CD14-positive monocyte (primary cell): ENCODE data around the gene NTM. TPM values are rescaled to one million over a fixed set of nuclear protein-coding genes. Genes with fewer than 3 reads are reported as not detected.

Experiments used
- DNase-seq, 3 donors: peaks; one replicate each; pipeline ENCODE4 v3.0.0-alpha.2; 2011 to 2022
- H2AFZ ChIP-seq: 2 replicates; pipeline ENCODE4 v1.6.0; 2012; ENCODE audit warnings: mild to moderate bottlenecking, low read depth, low read length, inconsistent platforms; ENCODE audit not compliant: insufficient read depth, poor library complexity, severe bottlenecking
- H3K27ac ChIP-seq, 2 donors: 1 replicate in 1 of 2; 2 replicates in 1 of 2; pipeline ENCODE4 v1.5.1; 2012 to 2013; ENCODE audit warnings: low read length in 2 of 2, control low read depth in 1 of 2, inconsistent platforms in 1 of 2, low read depth in 1 of 2, mild to moderate bottlenecking in 1 of 2
- H3K27me3 ChIP-seq, 2 donors: one replicate each; pipeline versions ENCODE4 v1.6.0 to v1.6.1; 2011 to 2013; ENCODE audit warnings: low read length in 2 of 2; ENCODE audit not compliant: control insufficient read depth in 2 of 2, insufficient read depth in 2 of 2
- H3K36me3 ChIP-seq, 2 donors: replicated peaks in 1 of 2; 1 replicate in 1 of 2; 2 replicates in 1 of 2; pipeline versions ENCODE4 v1.5.1 to v1.6.1; 2012 to 2013; ENCODE audit warnings: low read length in 2 of 2, control low read depth in 1 of 2, inconsistent platforms in 1 of 2, mild to moderate bottlenecking in 1 of 2; ENCODE audit not compliant: insufficient read depth in 2 of 2, control insufficient read depth in 1 of 2
- H3K4me1 ChIP-seq, 2 donors: 1 replicate in 1 of 2; 2 replicates in 1 of 2; pipeline versions ENCODE4 v1.5.1 to v1.6.1; 2012 to 2013; ENCODE audit warnings: low read length in 2 of 2, control low read depth in 1 of 2, inconsistent platforms in 1 of 2, mild to moderate bottlenecking in 1 of 2, moderate library complexity in 1 of 2; ENCODE audit not compliant: insufficient read depth in 2 of 2, control insufficient read depth in 1 of 2
- H3K4me2 ChIP-seq: replicated peaks from 2 replicates; pipeline ENCODE3; 2012; ENCODE audit warnings: low read length, moderate library complexity, mild to moderate bottlenecking; ENCODE audit not compliant: poor library complexity, severe bottlenecking; ENCODE audit errors: extremely low read depth
- H3K4me3 ChIP-seq, 3 experiments: fragments of 200-600 bp in 1 of 3; sonication (generic) in 1 of 3; replicated peaks in 1 of 3; 1 replicate in 2 of 3; 2 replicates in 1 of 3; pipeline ENCODE4 v1.5.1; 2011 to 2013; ENCODE audit warnings: low read length in 3 of 3, mild to moderate bottlenecking in 3 of 3, control low read depth in 2 of 3, low read depth in 2 of 3, inconsistent platforms in 1 of 3, moderate library complexity in 1 of 3
- H3K79me2 ChIP-seq: 2 replicates; pipeline ENCODE4 v1.6.0; 2012; ENCODE audit warnings: mild to moderate bottlenecking, control low read depth, inconsistent platforms, low read length, moderate library complexity; ENCODE audit not compliant: insufficient read depth
- H3K9ac ChIP-seq: 2 replicates; pipeline ENCODE4 v1.6.0; 2017; ENCODE audit warnings: low read length, mild to moderate bottlenecking; ENCODE audit not compliant: insufficient read depth, poor library complexity, severe bottlenecking
- H3K9me3 ChIP-seq, 2 donors: replicated peaks in 1 of 2; 1 replicate in 1 of 2; 2 replicates in 1 of 2; pipeline versions ENCODE4 v1.5.1 to v1.6.1; 2012 to 2013; ENCODE audit warnings: low read length in 2 of 2, control low read depth in 1 of 2; ENCODE audit not compliant: control insufficient read depth in 1 of 2, insufficient read depth in 1 of 2
- H4K20me1 ChIP-seq: 2 replicates; pipeline ENCODE4 v1.6.0; 2012; ENCODE audit warnings: mild to moderate bottlenecking, low read length, control low read depth, moderate library complexity; ENCODE audit not compliant: insufficient read depth
- H3K27ac Mint-ChIP-seq, 7 donors: one replicate each; pipeline ENCODE4 v1.8.0; 2020; ENCODE audit warnings: mild to moderate bottlenecking in 7 of 7, mixed read lengths in 7 of 7, moderate library complexity in 6 of 7, inconsistent platforms in 2 of 7
- H3K27me3 Mint-ChIP-seq, 3 donors: one replicate each; pipeline ENCODE4 v1.8.0; 2021 to 2022; ENCODE audit warnings: low read depth in 3 of 3, mild to moderate bottlenecking in 3 of 3, mixed read lengths in 3 of 3, moderate library complexity in 3 of 3, inconsistent platforms in 1 of 3
- H3K36me3 Mint-ChIP-seq, 2 donors: one replicate each; pipeline ENCODE4 v1.8.0; 2020; ENCODE audit warnings: mixed read lengths in 2 of 2, inconsistent platforms in 1 of 2, mild to moderate bottlenecking in 1 of 2
- H3K4me1 Mint-ChIP-seq: one replicate; pipeline ENCODE4 v1.8.0; 2020; ENCODE audit warnings: mild to moderate bottlenecking, mixed read lengths
- H3K4me3 Mint-ChIP-seq, 2 donors: one replicate each; pipeline ENCODE4 v1.8.0; 2020; ENCODE audit warnings: mild to moderate bottlenecking in 2 of 2, mixed read lengths in 2 of 2, moderate library complexity in 1 of 2
- H3K9me3 Mint-ChIP-seq, 7 donors: one replicate each; pipeline ENCODE4 v1.8.0; 2020 to 2022; ENCODE audit warnings: mixed read lengths in 7 of 7, mild to moderate bottlenecking in 6 of 7, moderate library complexity in 6 of 7, inconsistent platforms in 2 of 7
- WGBS: methylation state at CpG from one replicate; pipeline ENCODE4 v1.1.5; 2013; ENCODE audit warnings: missing lambda C conversion rate; ENCODE audit not compliant: insufficient coverage; 5-methylcytosine and 5-hydroxymethylcytosine counted together
- intact Hi-C, 2 donors: fragments of 100-400 bp; cut with micrococcal nuclease; formaldehyde crosslinking; loops; one replicate each; pipeline versions ENCODE4 v1.15.0 to v1.15.1; 2023
- polyA plus RNA-seq, 3 donors: library from polyadenylated mRNA; depleted of rRNA in 1 of 3; unstranded in 2 of 3; stranded (reverse) in 1 of 3; fragments of 300-500 nt in 2 of 3; fragments of >200 nt in 1 of 3; fragmentation: Illumina TruSeq in 2 of 3; gene quantifications; 1 replicate in 2 of 3; 2 replicates in 1 of 3; pipeline ENCODE4 v1.2.3, GENCODE V29; 2012 to 2021
- TF ChIP-seq, protein P1 (sequence below): fragments of 200-600 bp; IDR thresholded peaks from one replicate; pipeline ENCODE4 v1.8.0; 2022; ENCODE audit warnings: antibody characterized with exemption, mild to moderate bottlenecking

The NTM gene
- polyA plus RNA-seq, 3 donors: not detected

DNA sequence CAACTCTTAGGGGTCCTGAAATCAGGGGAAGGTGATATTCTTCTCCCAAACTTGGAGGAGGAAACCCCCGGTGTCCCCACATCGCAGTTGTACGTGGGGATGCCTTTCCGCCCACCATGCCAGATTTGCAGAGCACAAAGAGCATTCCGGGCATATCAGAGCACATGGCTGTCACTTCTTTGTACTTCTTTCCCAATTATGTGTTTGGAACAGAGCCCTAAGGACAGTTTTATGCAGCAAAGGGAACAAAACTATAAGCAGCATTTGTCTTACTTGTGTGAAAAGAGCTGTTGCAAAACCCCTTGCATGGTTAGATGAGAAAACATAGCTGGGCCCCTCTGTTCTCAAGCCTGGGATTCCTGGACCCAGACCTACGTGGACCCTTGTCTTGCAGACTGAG, 41.2 kb downstream of the NTM start:
- intact Hi-C loops: no loop called here
- H3K9me3 ChIP-seq: no peaks in the 10 kb centered on the region
- peaks cover 0 to 5% of the 10 kb centered on the region in 2 donors for H3K27me3 ChIP-seq
- Mint-ChIP-seq H3K36me3 (no peaks in the 10 kb centered on the region), H3K27ac (no peak overlapping the region), H3K4me1 (peaks cover 19% of the 10 kb centered on the region), H3K4me3 (no peak overlapping the region), H3K9me3 (peaks cover 0 to 4% (median 0%) of the 10 kb centered on the region in 7 donors), H3K27me3 (peaks cover 0 to 7% (median 2%) of the 10 kb centered on the region in 3 donors)
- H3K4me1 ChIP-seq: peaks cover 0 to 14% of the 10 kb centered on the region in 2 donors
- 100% methylated on average over 2 of the region's 6 CpGs for WGBS
- DNase-seq: no peak
- no peaks in the 10 kb centered on the region for H3K79me2 ChIP-seq
- H2AFZ ChIP-seq: no peak overlapping the region
- no peak overlapping the region for H3K9ac ChIP-seq
- no peak overlapping the region for H3K4me2 ChIP-seq
- H4K20me1 ChIP-seq: no peaks in the 10 kb centered on the region
- TF ChIP-seq, protein P1, sequence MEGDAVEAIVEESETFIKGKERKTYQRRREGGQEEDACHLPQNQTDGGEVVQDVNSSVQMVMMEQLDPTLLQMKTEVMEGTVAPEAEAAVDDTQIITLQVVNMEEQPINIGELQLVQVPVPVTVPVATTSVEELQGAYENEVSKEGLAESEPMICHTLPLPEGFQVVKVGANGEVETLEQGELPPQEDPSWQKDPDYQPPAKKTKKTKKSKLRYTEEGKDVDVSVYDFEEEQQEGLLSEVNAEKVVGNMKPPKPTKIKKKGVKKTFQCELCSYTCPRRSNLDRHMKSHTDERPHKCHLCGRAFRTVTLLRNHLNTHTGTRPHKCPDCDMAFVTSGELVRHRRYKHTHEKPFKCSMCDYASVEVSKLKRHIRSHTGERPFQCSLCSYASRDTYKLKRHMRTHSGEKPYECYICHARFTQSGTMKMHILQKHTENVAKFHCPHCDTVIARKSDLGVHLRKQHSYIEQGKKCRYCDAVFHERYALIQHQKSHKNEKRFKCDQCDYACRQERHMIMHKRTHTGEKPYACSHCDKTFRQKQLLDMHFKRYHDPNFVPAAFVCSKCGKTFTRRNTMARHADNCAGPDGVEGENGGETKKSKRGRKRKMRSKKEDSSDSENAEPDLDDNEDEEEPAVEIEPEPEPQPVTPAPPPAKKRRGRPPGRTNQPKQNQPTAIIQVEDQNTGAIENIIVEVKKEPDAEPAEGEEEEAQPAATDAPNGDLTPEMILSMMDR: no peak
- no peak overlapping the region for H3K4me3 ChIP-seq
- no peaks in the 10 kb centered on the region for H3K36me3 ChIP-seq
- no peak overlapping the region for H3K27ac ChIP-seq

DNA sequence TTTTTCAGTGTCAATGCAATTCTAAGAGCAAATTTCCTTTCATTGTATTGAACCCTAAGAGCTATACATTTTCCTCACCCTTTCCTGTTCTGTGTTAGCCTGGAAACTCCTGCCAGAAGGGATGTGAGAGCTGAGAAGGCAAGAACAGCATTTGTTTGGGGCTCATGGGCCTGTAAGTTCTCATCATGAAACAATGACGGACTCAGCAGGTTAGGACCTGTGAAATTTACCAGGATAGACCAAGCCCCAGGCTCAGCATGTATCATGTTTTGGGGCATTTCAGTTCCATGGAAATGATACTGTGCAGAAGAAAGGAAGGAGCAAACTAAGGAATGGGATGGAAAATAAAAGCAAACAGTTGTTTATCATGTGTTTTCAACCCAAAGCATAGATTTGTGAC, 41.6 kb downstream of the NTM start:
- peaks cover 0 to 4% (median 0%) of the 10 kb centered on the region in 7 donors for H3K9me3 Mint-ChIP-seq
- 88% methylated on average over 1 of the region's 1 CpG for WGBS

More for the DNA sequence above, 41.6 kb downstream of the NTM start:
- Histone ChIP-seq H3K4me3 (no peak overlapping the region), H2AFZ (no peak overlapping the region), H3K36me3 (no peaks in the 10 kb centered on the region), H3K4me1 (peaks cover 0 to 14% of the 10 kb centered on the region in 2 donors), H3K4me2 (no peak overlapping the region), H3K27ac (no peak overlapping the region), H4K20me1 (no peaks in the 10 kb centered on the region), H3K9ac (no peak overlapping the region), H3K9me3 (no peaks in the 10 kb centered on the region), H3K27me3 (peaks cover 0 to 5% of the 10 kb centered on the region in 2 donors), H3K79me2 (no peaks in the 10 kb centered on the region)
- Mint-ChIP-seq H3K4me3 (no peak overlapping the region), H3K36me3 (no peaks in the 10 kb centered on the region), H3K27me3 (peaks cover 0 to 7% (median 2%) of the 10 kb centered on the region in 3 donors), H3K4me1 (peaks cover 19% of the 10 kb centered on the region), H3K27ac (no peak overlapping the region)
- intact Hi-C loops: no loop called here
- no peak for DNase-seq
- TF ChIP-seq, protein P1: no peak
